Astrocyte (in vitro differentiated cells and primary cell): Measurements from ENCODE around the gene EMP1. TPM values are rescaled to one million over a fixed set of nuclear protein-coding genes. Genes with fewer than 3 reads are reported as not detected.

Experiments
- DNase-seq: peaks from one replicate; pipeline ENCODE4 v3.0.0-alpha.2; 2010; ENCODE audit warnings: low read depth
- FAIRE-seq: peaks from 2 replicates; lab custom pipeline; 2011; peaks lifted over from hg19 to GRCh38; lab: Jason Lieb, UNC
- H2AFZ ChIP-seq: 2 replicates; pipeline ENCODE4 v1.6.0; 2012; ENCODE audit warnings: low read depth, low read length, inconsistent platforms
- H3K27ac ChIP-seq: 2 replicates; pipeline ENCODE4 v1.5.1; 2011; ENCODE audit warnings: low read depth, low read length, inconsistent platforms
- H3K27me3 ChIP-seq: 2 replicates; pipeline ENCODE4 v1.6.0; 2011; ENCODE audit warnings: low read length, inconsistent platforms; ENCODE audit not compliant: insufficient read depth
- H3K36me3 ChIP-seq: 2 replicates; pipeline ENCODE4 v1.5.1; 2011; ENCODE audit warnings: low read length, inconsistent platforms; ENCODE audit not compliant: insufficient read depth
- H3K4me1 ChIP-seq: 2 replicates; pipeline ENCODE4 v1.5.1; 2011; ENCODE audit warnings: low read length, inconsistent platforms; ENCODE audit not compliant: insufficient read depth
- H3K4me2 ChIP-seq: 2 replicates; pipeline ENCODE4 v1.6.0; 2012; ENCODE audit warnings: low read length, inconsistent platforms
- H3K4me3 ChIP-seq: 2 replicates; pipeline ENCODE4 v1.5.1; 2011; ENCODE audit warnings: low read depth, mild to moderate bottlenecking, low read length, inconsistent platforms; ENCODE audit not compliant: insufficient read depth
- H3K79me2 ChIP-seq: 2 replicates; pipeline ENCODE4 v1.6.0; 2012; ENCODE audit warnings: mild to moderate bottlenecking, low read length, inconsistent platforms; ENCODE audit not compliant: insufficient read depth
- H3K9ac ChIP-seq: 2 replicates; pipeline ENCODE4 v1.6.0; 2012; ENCODE audit warnings: mild to moderate bottlenecking, low read length, inconsistent platforms
- H3K9me3 ChIP-seq: 2 replicates; pipeline ENCODE4 v1.5.1; 2012; ENCODE audit warnings: low read depth, mild to moderate bottlenecking, low read length, inconsistent platforms; ENCODE audit not compliant: insufficient read depth
- H4K20me1 ChIP-seq: 2 replicates; pipeline ENCODE4 v1.6.0; 2012; ENCODE audit warnings: low read length, inconsistent platforms; ENCODE audit not compliant: insufficient read depth
- H3K27ac Mint-ChIP-seq: one replicate; pipeline ENCODE4 v1.8.0; 2021; ENCODE audit warnings: mild to moderate bottlenecking, mixed read lengths; ENCODE audit not compliant: unreplicated experiment
- H3K27me3 Mint-ChIP-seq: one replicate; pipeline ENCODE4 v1.8.0; 2021; ENCODE audit warnings: low read depth, mixed read lengths; ENCODE audit not compliant: unreplicated experiment
- H3K36me3 Mint-ChIP-seq: one replicate; pipeline ENCODE4 v1.8.0; 2021; ENCODE audit warnings: low read depth, mixed read lengths; ENCODE audit not compliant: unreplicated experiment
- H3K4me1 Mint-ChIP-seq: one replicate; pipeline ENCODE4 v1.8.0; 2021; ENCODE audit warnings: low read depth, mixed read lengths; ENCODE audit not compliant: unreplicated experiment
- H3K4me3 Mint-ChIP-seq: one replicate; pipeline ENCODE4 v1.8.0; 2021; ENCODE audit warnings: mild to moderate bottlenecking, moderate library complexity, mixed read lengths; ENCODE audit not compliant: unreplicated experiment
- H3K9me3 Mint-ChIP-seq: one replicate; pipeline ENCODE4 v1.8.0; 2021; ENCODE audit warnings: mild to moderate bottlenecking, mixed read lengths; ENCODE audit not compliant: unreplicated experiment
- CTCF ChIP-seq: IDR thresholded peaks from 2 replicates; pipeline ENCODE4 v1.5.1; 2011; ENCODE audit warnings: low read depth, mild to moderate bottlenecking, inconsistent platforms, low read length, moderate library complexity; ENCODE audit not compliant: insufficient read depth
- EZH2 ChIP-seq: IDR thresholded peaks from 2 replicates; pipeline ENCODE4 v1.6.1; 2012; ENCODE audit warnings: mild to moderate bottlenecking, low read length, inconsistent platforms; ENCODE audit not compliant: insufficient read depth
- total RNA-seq: library from RNA; stranded (reverse); gene quantifications from 2 replicates; pipeline ENCODE4 v1.2.1, GENCODE V29; 2021

The EMP1 gene
- total RNA-seq, 1 donor from 2014 or later: 71.7 TPM

- H2AFZ ChIP-seq: no peak overlapping the region
- H3K9me3 Mint-ChIP-seq: peaks cover 14% of the 10 kb centered on the region
- H3K4me3 ChIP-seq: no peak overlapping the region
- TF ChIP-seq EZH2: no peak
- H3K9me3 ChIP-seq: no peaks in the 10 kb centered on the region
- FAIRE-seq: no peak
- H4K20me1 ChIP-seq: no peaks in the 10 kb centered on the region
- peaks cover 2% of the 10 kb centered on the region for H3K27me3 Mint-ChIP-seq
- no peaks in the 10 kb centered on the region for H3K27me3 ChIP-seq
- H3K36me3 Mint-ChIP-seq: no peaks in the 10 kb centered on the region
- no peak overlapping the region for H3K4me2 ChIP-seq
- no peak overlapping the region for H3K27ac ChIP-seq
- no peak overlapping the region for H3K9ac ChIP-seq
- H3K4me1 ChIP-seq: no peaks in the 10 kb centered on the region
- no peaks in the 10 kb centered on the region for H3K4me1 Mint-ChIP-seq
- no peaks in the 10 kb centered on the region for H3K79me2 ChIP-seq
- no peaks in the 10 kb centered on the region for H3K36me3 ChIP-seq
- DNase-seq: no peak
- H3K27ac Mint-ChIP-seq: no peak overlapping the region
- H3K4me3 Mint-ChIP-seq: no peak overlapping the region
Observed at GRCh38 chr12:13230500-13230899, 34.0 kb downstream of the EMP1 start.

- TF ChIP-seq EZH2 (no peak), CTCF (peak; percentile 92)
- Histone ChIP-seq H3K4me2 (no peak overlapping the region), H3K27me3 (no peaks in the 10 kb centered on the region), H4K20me1 (no peaks in the 10 kb centered on the region), H3K4me1 (no peaks in the 10 kb centered on the region), H3K9ac (no peak overlapping the region), H2AFZ (no peak overlapping the region), H3K27ac (no peak overlapping the region), H3K9me3 (no peaks in the 10 kb centered on the region), H3K36me3 (no peaks in the 10 kb centered on the region), H3K79me2 (no peaks in the 10 kb centered on the region), H3K4me3 (no peak overlapping the region)
- Mint-ChIP-seq H3K9me3 (peaks cover 14% of the 10 kb centered on the region), H3K4me1 (no peaks in the 10 kb centered on the region), H3K36me3 (no peaks in the 10 kb centered on the region), H3K27me3 (peaks cover 1% of the 10 kb centered on the region), H3K27ac (no peak overlapping the region), H3K4me3 (no peak overlapping the region)
- DNase-seq: no peak
- peak; percentile 76 for FAIRE-seq
Observed at GRCh38 chr12:13233830-13234641, 37.5 kb downstream of the EMP1 start.

GRCh38 chr12:13238204-13238603 lies 41.7 kb downstream of the EMP1 start:
- no peak overlapping the region for H2AFZ ChIP-seq
- no peaks in the 10 kb centered on the region for H4K20me1 ChIP-seq
- no peak overlapping the region for H3K4me3 ChIP-seq
- H3K4me2 ChIP-seq: no peak overlapping the region
- TF ChIP-seq EZH2 (no peak), CTCF (no peak)
- no peaks in the 10 kb centered on the region for H3K9me3 ChIP-seq
- H3K27ac Mint-ChIP-seq: no peak overlapping the region
- peaks cover 3% of the 10 kb centered on the region for H3K4me1 ChIP-seq
- DNase-seq (no peak), FAIRE-seq (no peak)
- H3K4me1 Mint-ChIP-seq: no peaks in the 10 kb centered on the region
- H3K36me3 ChIP-seq: no peaks in the 10 kb centered on the region
- no peaks in the 10 kb centered on the region for H3K36me3 Mint-ChIP-seq
- H3K27me3 ChIP-seq: no peaks in the 10 kb centered on the region
- no peak overlapping the region for H3K9ac ChIP-seq
- no peaks in the 10 kb centered on the region for H3K79me2 ChIP-seq
- peaks cover 6% of the 10 kb centered on the region for H3K9me3 Mint-ChIP-seq
- peaks cover 7% of the 10 kb centered on the region for H3K27me3 Mint-ChIP-seq
- no peak overlapping the region for H3K4me3 Mint-ChIP-seq
- H3K27ac ChIP-seq: no peak overlapping the region
